GM19023 (cell line): ENCODE measurements around the gene TMPRSS3.
"Not testable (repeated sequence)": the region's sequence is repeated elsewhere in the genome, so short reads cannot be mapped to it uniquely, and the experiment has no call there.

ENCODE experiments used
- ATAC-seq: cut with Tn5 transposase; IDR thresholded peaks from one replicate; pipeline ENCODE4 v1.9.1; 2021; ENCODE audit warnings: mild to moderate bottlenecking, moderate library complexity; ENCODE audit not compliant: unreplicated experiment

The TMPRSS3 gene

DNA sequence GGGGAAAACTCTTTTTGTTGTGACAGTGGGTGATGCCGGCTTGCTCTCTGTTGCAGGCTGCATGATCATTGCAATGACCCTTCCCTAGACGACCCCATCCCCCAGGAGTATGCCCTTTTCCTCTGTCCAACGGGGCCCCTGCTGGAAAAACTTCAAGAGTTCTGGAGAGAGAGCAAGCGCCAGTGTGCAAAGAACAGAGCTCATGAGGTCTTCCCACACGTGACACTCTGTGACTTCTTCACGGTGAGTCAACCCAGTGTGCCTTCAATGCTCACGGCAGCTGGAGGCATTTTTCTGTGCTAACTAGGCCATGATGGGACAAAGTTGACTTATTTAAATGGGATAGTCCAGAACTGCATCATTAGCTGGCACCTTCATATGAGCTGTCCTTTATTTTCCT lies 13.5 kb upstream of the TMPRSS3 start:
- ATAC-seq: no peak

DNA sequence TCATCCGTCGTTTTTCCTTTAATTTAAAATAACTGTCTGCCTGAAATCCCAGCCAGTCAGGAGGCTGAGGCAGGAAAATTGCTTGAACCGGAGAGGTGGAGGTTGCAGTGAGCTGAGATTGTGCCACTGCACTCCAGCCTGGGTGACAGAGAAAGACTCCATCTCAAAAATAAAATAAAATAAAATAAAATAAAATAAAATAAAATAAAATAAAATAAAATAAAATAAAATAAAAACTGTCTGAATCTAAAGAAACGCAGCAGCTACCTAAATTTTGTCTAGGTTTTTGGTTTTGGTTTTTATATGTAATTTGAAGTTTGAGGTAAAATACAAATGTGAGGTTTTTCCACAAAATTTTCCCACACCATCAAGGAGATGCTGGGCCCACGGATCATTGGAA lies 12.9 kb upstream of the TMPRSS3 start:
- ATAC-seq: not testable (repeated sequence)

DNA sequence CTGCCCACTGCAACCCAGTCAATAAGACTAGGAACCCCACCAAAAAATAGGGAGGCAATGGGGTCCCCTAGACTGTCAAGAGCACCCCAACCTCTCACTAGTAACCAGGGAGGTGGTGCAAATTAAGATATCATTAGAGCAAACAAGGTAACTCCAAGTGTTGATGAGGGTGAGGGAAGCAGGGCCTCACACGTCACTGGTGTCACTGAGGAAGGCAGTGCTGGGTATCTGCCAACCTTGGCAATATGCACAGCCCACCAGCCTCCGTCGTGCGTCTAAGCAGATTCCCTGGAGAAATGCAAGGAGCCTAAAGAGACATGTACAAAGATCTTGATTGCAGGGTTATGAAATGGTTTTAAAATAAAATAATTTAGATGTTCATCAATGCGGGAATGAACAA lies 11.6 kb upstream of the TMPRSS3 start:
- ATAC-seq: no peak

DNA sequence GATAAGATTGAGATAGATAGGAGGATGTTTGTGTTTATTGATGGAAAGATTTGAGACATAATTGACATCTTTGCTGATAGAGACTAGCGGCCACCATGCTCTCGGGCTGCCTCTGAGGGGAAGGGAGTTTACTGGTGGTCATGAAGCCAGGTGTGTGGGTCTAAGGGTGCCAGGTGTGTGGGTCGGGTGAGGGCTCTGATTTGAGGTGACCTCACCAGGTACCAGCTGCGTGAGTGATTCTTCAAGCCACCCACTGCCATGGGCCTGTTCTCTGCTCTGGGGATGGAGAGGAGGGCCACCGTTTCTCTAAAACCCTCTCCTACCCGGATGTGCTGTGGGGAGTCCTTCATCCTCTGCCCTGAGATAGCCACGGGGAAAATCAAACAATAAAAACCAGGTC lies 11.0 kb upstream of the TMPRSS3 start:
- no peak for ATAC-seq

DNA sequence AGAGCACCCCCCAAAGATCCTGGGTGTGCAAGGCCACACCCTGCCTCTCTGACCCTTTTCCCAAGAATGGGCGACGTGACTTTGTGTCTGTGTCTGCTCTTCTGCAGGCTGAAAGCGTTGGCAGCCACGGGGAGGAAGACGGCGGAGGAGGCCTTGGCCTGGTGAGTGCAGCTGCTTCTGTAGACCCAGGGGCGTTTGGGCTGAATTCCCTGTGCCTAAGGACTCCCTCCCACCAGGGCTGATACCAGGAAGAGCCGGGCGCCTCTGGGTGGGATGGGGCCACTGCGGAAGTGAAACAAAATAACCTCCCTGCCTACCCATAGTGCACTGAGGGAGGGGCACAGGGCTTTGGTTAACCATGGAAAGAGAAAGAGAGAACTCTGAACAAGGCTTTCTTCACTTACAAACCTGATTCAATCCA lies 10.4 kb upstream of the TMPRSS3 start:
- ATAC-seq: no peak

DNA sequence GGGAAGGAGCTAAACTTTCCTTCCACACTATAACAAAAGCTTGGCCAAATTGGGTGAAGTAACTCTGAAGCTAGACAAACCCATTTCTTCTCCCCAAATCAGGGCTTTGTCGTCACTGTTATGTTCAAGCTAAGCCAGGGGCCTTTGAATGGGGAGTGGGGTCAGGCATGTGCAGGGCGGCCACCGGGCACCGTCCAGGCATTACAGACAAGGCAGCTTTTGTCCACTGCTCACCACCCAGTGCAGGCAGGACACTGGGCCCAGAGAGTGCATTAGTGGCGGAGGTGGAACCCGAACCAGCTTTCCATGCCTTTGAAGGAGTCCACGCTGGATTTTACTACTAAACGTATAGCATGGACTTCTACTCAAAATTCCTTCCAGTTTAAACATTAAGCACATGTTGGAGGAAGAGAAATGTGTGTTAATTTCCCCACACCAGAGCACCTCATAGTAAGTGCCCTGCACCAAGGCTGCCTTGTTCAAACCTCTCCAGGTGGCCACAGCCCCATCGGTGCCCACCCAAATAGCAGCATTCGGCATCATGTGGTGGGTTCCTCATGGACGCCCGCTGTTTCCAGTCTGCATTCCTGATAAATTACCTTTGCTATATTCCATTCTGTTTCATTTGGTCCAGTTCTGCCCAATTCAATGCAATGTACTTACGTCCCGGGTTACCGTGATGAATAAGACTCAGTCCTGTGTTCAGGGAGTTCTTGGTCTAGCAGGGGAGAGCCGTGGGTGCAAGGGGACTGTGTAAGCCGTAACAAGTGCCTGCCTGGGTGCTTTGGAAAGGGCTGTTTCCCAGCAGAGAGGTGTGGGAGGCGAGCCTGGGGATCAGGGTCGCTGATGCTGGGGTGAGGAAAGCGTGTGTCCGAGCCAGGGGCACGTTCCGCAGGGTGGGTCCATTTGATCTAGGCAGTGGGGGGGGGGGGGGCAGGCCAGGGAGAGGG lies 9.5 kb upstream of the TMPRSS3 start:
- no peak for ATAC-seq

DNA sequence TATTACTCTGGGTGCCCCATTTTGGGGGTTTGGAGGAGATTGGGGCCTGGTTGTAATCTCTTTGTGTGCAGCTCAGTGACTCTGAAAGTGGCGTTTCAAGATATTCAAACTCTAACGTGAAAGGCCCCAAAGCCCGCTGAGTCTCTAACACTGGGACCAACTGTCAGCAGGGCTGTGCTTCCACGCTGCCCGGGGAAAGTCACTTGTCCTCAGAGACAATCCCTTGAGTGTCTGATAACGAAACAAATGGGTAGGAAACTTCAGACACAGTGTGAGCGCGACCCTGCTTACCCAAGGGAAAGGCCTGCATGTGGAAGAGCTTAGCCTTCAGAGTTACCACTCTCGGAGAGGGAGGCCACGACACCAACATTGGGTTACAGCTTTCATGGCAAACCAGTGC lies 8.7 kb upstream of the TMPRSS3 start:
- ATAC-seq: no peak

DNA sequence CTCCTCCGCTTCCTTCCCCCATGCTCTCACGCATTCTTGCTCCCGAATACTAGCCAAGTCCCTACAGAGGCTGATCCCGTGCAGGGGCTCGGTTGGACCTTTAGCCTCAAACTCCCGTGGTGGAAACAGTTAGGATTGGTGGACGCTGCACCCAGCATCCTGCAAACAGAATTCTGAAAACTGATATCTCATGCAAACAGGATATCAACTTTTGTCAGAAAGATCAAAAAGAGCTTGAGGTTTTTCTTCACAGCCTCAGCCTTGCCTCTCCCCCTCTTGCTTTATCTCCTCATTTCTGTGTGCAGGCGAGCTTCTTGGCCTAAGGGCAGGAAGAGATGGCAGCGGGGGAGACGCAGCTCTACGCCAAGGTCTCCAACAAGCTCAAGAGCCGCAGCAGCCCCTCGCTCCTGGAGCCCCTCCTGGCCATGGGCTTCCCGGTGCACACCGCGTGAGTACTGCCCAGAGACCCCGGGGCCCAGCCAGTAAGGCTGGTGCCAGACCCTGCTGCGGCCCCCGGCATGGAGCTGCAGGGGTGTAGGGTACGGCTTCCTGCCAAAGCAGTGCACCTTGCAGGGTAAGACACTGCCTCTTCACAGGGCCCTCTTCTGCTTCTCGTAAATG lies 7.9 kb upstream of the TMPRSS3 start, which contains the start of gene UBASH3A:
Gene UBASH3A, plus strand, starts transcription at position 292 of the 621 bp plus-strand sequence. Its CDS starts 44 bp downstream, at position 336.
- no peak for ATAC-seq

DNA sequence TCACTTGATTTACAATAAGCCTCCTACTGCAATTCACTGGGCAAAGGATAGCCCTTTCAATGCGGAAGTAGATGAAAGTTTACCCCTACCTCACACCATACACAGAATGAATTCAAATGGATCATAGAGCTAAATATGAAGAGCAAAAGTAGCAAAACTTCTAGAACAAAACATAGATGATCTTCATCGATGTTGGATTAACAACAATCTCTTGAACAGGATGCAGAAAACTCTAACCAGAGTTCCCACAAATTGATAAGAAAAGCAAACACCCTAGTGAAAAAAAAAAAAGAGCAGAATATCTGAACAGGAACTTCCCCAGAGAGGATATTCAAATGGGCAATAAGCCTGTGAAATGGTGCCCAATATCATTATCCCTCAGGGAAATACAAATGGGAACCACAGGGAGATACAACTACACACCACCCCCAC lies 6.0 kb upstream of the TMPRSS3 start:
- no peak for ATAC-seq

DNA sequence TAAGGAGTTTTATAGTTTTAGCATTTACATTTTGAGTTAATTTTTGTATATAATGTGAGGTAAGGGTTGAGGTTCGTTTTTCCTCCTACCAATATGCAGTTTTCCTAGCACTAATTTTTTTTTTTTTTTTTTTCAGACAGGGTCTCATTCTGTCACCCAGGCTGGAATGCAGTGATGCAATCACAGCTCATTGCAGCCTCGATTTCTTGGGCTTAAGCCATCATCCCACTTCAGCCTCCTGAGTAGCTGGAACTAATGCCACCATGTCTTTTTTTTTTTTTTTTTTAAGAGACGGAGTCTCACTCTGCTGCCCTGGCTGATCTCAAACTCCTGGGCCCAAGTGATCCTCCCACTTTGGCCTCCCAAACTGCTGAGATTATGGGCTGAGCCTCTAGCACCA lies 5.3 kb upstream of the TMPRSS3 start:
- ATAC-seq: no peak

DNA sequence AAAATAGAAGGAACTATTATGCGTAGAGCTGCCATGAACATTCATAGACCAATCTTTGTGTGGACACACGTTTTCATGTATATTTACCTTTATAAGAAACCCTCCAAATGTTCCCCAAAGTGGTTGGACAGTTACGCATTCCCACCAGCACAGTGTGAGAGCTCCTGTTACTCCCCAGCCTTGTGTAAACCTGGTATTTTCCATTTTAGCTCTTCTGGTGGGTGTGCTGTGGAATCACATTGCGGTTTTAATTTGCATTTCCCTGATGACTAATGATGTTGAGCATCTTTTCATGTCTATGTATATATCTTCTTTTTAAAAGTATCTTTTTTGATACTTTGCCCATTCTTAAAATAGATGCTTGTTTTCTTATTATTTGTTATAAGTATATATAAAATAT lies 4.7 kb upstream of the TMPRSS3 start:
- ATAC-seq: no peak

DNA sequence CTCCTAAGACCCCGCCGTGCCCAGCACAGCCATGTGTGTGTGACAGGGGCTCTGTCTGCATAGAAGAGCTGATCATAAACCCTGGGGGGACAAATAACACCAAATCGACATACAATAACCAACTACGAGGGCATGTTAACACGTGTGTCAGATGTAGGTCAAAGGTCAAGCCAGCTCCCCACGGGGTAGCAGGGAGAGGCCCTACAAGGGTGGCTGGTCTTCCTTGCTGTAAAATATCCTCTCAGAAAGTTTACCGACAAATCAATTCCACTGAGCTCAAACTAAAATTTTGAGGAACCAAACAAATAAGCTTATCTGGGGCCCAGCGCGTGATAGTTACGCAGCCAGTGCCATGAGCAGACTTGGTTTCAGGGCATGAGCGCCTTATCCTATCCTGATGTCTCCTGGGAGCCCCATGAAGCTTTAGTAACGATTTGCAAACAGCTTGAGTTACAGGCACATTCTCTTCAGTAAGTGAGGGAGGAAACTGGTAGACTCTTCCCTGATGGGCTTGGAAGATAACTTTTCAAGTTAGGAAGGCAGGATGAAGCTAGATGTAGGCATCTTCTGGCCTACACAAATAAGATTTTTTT lies 2.7 kb upstream of the TMPRSS3 start:
- ATAC-seq: no peak

DNA sequence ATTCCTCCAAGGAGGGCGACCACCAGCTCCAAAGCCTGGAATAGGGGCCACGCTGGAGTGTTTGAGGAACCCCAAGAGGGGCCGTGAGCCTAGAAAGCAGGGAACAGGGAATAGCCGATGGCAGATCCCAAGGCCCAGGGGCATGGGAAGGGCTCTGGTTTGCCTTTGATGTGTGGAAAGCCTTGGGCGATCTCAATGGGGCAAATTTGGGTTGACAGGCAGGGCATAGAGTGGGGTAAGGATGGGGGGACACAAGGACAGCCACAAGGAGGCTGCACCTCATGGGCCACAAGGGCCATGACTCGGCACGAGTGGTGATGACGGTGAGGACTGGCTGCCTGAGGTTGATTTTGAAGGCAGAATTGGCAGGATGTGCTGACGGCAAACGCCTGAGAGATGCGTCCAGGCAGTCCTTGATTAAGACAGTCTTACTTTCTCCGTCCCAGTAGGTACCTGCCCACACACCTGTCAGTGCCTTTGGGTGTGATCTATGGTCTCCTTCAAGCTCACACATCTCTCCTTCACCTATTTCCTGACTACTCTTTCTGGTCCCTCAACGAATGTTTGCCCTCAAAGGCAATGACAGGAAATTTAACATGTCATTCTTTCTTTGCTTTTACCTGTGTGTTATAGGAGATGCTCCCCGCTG lies 2.0 kb upstream of the TMPRSS3 start:
- no peak for ATAC-seq

DNA sequence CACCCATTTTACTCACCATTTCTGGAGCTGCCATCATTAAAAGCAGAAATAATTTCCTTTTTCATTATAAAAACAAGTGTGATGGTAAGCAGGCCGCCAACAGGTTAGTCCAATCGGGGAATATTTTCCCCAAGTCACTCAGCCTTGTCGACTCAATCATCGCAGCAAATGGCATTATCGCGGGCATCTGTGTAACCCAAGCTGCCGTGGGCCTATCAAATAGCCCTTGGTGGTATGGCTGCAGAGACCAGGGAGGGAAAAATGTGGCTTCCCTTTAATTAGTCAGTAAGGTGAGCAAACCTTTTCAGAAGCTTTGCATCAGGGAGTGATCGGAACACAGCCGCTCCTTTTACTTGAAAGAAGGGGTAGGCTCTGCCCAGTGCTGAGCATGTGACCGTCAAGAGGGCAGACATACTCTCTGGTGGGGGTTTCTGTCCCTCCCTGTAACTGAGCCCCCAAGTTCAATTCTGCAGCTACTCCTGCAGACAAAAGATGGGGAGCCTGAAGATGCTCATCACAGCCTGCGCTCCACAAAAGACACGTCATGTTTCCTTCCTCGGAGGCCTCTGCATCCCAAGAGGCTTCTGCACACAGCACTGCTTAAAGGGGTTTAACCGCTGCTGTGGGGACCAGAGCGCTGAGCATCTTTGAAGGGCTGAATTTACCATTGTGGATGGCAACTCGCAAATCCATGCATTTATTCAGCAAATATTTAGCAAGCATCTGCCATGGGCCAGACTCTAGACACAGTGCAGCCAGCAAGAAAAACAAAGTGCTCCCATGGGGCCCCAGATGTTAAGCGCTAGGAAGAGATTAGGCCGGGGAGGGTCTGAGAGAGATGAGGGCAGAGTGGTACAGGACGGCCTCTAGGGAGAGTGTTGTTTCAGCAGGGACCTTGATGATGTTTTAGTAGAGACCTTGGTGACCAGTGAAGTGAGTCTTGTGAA lies 1.2 kb upstream of the TMPRSS3 start:
- no peak for ATAC-seq

DNA sequence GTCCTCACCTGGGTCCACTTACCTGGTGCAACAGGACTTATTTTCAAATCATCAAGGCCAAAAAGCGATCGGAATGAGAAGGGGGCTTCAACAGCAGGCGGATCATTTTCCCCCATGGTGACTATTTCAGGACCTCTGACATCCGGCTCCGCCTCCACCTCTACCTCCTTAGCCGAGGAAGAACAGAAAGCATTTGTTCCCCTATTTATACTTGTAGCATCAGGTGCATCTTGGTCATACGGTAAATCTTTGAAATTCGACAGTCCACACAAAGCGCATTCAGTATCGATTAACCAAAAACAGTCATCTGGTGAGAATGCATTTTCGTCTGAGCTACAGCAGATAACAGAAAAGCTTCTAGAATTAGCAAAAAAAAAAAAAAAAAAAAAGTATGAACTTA lies 550 bp downstream of the TMPRSS3 start:
- ATAC-seq: no peak

DNA sequence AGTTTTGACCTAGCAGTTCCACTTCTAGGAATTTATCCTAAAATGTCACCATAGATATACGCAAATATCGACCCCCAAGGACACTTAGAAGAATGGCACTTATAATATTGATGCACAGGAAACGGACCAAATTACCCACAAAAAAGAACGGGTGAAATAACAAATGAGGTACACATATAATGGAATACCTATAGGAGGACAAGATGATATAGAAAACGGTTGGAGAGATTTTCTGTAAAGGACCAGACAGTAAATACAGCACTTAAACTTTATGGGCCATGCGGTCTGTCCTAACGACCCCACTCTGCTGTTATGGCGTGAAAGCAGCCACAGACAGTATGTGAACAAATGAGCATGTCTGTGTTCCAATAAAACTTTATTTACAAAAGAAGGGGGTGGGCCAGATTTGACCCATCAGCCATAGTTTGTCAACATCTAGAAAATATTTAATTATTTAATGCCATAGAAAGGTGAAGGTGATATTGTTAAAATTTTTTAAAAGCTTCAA lies 2.4 kb downstream of the TMPRSS3 start:
- no peak for ATAC-seq

DNA sequence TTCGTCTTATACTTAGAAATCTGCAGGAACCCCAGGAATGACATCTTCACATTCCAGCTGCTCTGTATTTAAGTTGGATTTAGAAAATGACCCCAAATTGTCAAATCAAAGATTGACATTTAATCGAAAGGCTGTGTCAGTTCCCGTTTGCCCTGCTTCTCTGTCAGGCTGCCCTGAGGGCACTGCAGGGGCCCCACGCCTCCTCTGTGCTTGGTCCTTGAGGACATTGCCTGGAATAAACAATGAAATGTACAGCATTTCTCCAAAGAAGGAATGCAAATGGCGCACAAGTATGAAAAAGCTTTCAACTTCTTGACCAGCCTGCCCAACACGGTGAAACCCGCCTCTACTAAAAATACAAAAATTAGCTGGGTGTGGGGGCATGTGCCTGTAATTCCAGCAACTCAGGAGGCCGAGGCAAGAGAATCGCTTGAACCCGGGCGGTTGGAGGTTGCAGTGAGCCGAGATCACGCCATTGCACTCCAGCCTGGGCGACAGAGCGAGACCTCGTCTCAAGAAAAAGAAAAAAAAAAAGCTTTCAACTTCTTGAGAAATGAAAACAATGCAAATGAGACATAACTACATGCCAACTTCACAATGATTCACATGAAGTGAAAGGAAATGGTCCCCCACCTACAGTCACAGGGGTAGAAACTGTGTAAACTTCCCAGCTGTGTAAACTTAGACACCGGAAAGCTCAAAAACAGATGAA lies 3.0 kb downstream of the TMPRSS3 start:
- no peak for ATAC-seq

DNA sequence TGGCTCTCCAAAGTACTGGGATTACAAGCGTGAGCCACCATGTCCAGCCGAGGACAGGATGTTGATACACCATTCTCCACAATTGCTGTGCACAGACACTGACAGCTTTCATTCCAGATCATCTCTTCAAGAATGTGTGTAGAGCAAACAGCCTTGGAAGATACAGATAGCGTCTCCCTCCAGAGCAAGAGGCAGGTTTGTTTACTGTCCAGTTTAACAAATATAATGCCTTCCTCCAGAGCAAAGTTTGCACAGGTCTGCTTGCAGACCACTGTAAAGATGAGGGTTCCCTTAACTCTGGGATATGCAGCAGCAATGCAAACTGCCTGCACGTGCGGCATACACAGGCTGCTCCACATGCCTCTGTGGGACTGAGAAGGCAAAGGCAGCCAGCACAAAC lies 4.6 kb downstream of the TMPRSS3 start:
- ATAC-seq: no peak

DNA sequence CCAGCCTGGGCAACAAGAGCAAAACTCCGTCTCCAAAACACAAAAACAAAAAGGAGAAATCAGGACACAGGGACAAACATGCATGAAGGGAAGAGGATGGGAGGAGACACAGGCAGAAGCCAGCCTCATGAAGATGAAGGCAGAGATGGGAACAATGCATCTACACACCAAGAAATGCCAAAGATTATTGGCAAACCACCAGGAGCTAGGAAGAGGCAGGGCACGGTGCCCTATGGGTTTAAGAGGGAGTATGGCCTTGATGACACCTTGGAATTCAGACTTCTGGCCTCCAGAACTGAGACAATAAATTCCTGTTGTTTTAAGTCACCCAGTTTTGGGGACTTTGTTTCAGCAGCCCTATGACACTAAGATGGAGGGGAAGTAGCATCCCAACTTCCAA lies 5.2 kb downstream of the TMPRSS3 start:
- no peak for ATAC-seq
